Measurements from ENCODE around the gene MLLT3.

MLLT3 gene

GRCh38 chr9:20407013-20407412 is 215.3 kb downstream of the MLLT3 start:
- DNase-seq = no peak

GRCh38 chr9:20406344-20406743 is 216.0 kb downstream of the MLLT3 start:
- DNase-seq = no peak

GRCh38 chr9:20405616-20406015 is 216.7 kb downstream of the MLLT3 start:
- no peak for DNase-seq

GRCh38 chr9:20405078-20405477 is 217.2 kb downstream of the MLLT3 start:
- DNase-seq = no peak

GRCh38 chr9:20404192-20404813 is 218.0 kb downstream of the MLLT3 start:
- no peak for DNase-seq

GRCh38 chr9:20403346-20403745 is 219.0 kb downstream of the MLLT3 start:
- no peak for DNase-seq

- DNase-seq = no peak
Measured at GRCh38 chr9:20402273-20402875, 219.9 kb downstream of the MLLT3 start.

- DNase-seq = no peak
Measured at GRCh38 chr9:20398536-20399338, 223.6 kb downstream of the MLLT3 start.

GRCh38 chr9:20397348-20397747 is 225.0 kb downstream of the MLLT3 start:
- no peak for DNase-seq

GRCh38 chr9:20396509-20396908 is 225.8 kb downstream of the MLLT3 start:
- no peak for DNase-seq

- DNase-seq = no peak
Measured at GRCh38 chr9:20395651-20396050, 226.6 kb downstream of the MLLT3 start.

GRCh38 chr9:20394969-20395368 is 227.3 kb downstream of the MLLT3 start:
- DNase-seq = no peak

GRCh38 chr9:20391208-20391607 is 231.1 kb downstream of the MLLT3 start:
- no peak for DNase-seq

GRCh38 chr9:20390400-20390799 is 231.9 kb downstream of the MLLT3 start:
- no peak for DNase-seq

- DNase-seq = no peak
Measured at GRCh38 chr9:20387062-20387461, 235.2 kb downstream of the MLLT3 start.

- DNase-seq = no peak
Measured at GRCh38 chr9:20384642-20385041, 237.7 kb downstream of the MLLT3 start.

- DNase-seq = no peak
Measured at GRCh38 chr9:20382460-20383071, 239.7 kb downstream of the MLLT3 start.

- DNase-seq = no peak
Measured at GRCh38 chr9:20380546-20380945, 241.8 kb downstream of the MLLT3 start.

- no peak for DNase-seq
Measured at GRCh38 chr9:20379804-20380225, 242.5 kb downstream of the MLLT3 start.

- DNase-seq = no peak
Measured at GRCh38 chr9:20378851-20379250, 243.4 kb downstream of the MLLT3 start.

- no peak for DNase-seq
Measured at GRCh38 chr9:20377790-20378189, 244.5 kb downstream of the MLLT3 start.

GRCh38 chr9:20376731-20377375 is 245.4 kb downstream of the MLLT3 start:
- no peak for DNase-seq

- no peak for DNase-seq
Measured at GRCh38 chr9:20376042-20376441, 246.3 kb downstream of the MLLT3 start.

All from activated CD4-positive, alpha-beta T cell treated with anti-CD3 and anti-CD28 coated beads for 4 hours (primary cell).